Body of pancreas (tissue), 4 donors: Measurements from ENCODE around the gene GINS2.

ENCODE experiments used
- CTCF ChIP-seq, 7 experiments: fragments of 450-650 bp in 4 of 7; fragments of 200-600 bp in 3 of 7; sonication (generic) in 3 of 7; IDR thresholded peaks; one replicate each; pipeline ENCODE4 v1.5.1; 2016 to 2019; ENCODE audit warnings: antibody characterized with exemption in 7 of 7
- POLR2A ChIP-seq, 3 donors: fragments of 450-650 bp; IDR thresholded peaks; one replicate each; pipeline ENCODE4 v1.6.1; 2016; ENCODE audit warnings: antibody characterized with exemption in 3 of 3, mild to moderate bottlenecking in 2 of 3

- peak; percentile 31 to 53 (median 44) for TF ChIP-seq CTCF (IDR thresholded peaks at IDR 0.05)
- no peak for TF ChIP-seq POLR2A (IDR thresholded peaks at IDR 0.05)
Measured at GRCh38 chr16:85718682-85719081, 29.9 kb upstream of the GINS2 start.
